Measurements from ENCODE around the gene TTYH1.

Gene TTYH1

DNA sequence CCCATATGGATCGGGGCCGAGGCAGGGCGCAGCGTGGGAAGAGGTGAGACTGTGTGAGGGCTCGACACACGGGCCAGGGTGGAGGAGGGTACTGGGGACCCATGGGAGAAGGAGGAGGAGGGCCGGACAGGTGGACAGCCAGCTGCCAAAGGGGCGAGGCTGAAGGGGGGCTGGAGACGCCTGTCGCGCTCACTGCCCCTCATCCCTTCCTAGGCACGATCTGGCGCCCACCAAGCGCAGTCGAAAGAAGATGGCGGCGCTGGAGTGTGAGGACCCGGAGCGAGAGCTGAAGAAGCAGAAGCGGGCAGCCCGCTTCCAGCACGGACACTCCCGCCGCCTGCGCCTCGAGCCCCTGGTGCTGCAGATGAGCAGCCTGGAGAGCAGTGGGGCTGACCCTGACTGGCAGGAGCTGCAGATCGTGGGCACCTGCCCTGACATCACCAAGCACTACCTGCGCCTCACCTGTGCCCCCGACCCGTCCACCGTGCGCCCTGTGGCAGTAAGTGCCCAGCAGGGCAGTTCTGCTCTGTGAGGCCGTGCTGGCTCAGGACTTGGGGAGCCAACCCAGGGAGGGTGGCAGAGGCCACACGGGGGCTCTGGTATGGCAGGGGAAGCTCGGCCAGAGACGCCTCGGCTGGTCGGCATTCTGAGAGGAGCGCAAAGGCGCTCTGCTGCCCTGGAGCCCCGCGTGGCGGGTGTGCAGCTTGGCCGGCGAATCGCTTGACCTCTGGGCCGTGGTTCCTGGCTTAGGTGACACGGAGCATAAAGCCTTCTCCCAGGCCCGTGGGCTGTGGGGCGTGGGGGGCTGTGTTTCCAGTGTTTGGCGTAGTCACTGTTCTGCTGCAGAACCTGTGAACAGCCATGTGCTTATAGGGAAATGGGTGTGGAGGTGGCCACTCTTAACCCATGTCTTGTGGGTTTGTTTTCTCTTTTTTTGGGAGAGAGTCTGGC, 41.4 kb downstream of the TTYH1 start:
- in situ Hi-C loops (cut with HindIII; ENCODE audit: low sequenced_read_pairs): no loop called here
- TF ChIP-seq, protein P1, sequence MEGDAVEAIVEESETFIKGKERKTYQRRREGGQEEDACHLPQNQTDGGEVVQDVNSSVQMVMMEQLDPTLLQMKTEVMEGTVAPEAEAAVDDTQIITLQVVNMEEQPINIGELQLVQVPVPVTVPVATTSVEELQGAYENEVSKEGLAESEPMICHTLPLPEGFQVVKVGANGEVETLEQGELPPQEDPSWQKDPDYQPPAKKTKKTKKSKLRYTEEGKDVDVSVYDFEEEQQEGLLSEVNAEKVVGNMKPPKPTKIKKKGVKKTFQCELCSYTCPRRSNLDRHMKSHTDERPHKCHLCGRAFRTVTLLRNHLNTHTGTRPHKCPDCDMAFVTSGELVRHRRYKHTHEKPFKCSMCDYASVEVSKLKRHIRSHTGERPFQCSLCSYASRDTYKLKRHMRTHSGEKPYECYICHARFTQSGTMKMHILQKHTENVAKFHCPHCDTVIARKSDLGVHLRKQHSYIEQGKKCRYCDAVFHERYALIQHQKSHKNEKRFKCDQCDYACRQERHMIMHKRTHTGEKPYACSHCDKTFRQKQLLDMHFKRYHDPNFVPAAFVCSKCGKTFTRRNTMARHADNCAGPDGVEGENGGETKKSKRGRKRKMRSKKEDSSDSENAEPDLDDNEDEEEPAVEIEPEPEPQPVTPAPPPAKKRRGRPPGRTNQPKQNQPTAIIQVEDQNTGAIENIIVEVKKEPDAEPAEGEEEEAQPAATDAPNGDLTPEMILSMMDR (IDR thresholded peaks at IDR 0.05; ENCODE audit: low read depth, low read length): no peak
- H3K4me3 ChIP-seq (ENCODE audit: low read depth, low read length): no peak overlapping the region
- no peak for DNase-seq (ENCODE audit: low read depth, low spot score)

DNA sequence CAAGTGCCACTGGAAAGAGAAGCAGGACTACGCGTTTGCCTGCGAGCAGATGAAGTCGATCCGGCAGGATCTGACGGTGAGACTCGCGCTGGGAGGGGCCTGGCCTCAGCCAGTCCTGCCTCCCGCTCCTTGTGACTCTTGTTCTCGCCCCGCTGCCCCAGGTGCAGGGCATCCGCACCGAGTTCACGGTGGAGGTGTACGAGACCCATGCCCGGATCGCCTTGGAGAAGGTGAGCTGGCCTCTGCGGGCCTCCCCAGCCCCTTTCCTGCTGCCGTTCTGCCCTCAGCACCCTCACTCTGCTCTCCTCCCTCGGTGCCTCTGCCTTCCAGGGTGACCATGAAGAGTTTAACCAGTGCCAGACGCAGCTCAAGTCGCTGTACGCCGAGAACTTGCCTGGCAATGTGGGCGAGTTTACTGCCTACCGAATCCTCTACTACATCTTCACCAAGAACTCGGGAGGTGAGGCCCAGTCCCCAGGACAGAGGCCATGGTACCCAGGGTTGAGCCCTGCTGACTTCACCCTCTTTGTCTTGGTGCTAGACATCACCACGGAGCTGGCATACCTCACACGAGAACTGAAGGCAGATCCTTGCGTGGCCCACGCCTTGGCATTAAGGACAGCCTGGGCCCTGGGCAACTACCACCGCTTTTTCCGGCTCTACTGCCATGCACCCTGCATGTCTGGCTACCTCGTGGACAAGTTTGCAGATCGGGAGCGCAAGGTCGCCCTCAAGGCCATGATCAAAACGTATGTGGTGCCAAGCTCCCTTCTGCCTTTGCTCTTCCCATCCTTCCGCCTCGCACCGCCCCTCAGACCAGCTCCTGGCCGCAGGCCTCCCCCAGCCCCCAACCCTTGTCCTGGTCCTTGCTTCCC, 42.7 kb downstream of the TTYH1 start:
- DNase-seq (ENCODE audit: low read depth, low spot score): no peak
- TF ChIP-seq, protein P1 (IDR thresholded peaks at IDR 0.05; ENCODE audit: low read depth, low read length): no peak
- in situ Hi-C loops (cut with HindIII; ENCODE audit: low sequenced_read_pairs): no loop called here
- H3K4me3 ChIP-seq (ENCODE audit: low read depth, low read length): no peak overlapping the region

DNA sequence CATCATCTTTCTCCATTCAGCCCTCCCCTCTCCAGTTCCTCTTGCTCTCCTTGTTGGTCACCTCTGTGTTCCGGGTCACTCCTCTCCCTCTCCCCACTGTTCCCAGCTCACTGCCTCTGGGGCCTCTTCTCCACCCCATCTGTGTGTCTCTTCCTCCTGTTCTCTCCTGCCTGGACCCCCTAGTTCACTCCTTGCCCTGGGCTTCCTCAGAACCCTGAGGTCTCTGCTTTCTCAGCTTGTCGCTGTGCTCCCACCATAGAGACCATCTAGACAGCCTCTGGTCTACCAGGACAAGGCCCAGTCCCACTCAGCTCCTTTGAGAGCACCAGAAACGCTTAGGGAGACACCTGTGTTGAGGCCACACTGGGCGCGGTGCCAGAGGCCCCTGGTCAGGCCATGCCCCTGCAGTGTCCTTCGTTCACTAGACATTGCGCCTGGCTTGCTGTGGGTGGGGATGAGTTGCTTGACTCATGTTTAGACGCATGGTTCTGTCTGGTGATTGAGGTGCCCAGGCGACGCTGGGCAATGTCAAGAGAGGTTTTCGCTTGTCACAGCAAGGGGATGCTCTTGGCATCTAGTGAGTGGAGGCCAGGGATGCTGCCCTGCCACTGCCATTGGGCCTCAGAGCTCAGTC, 43.5 kb downstream of the TTYH1 start:
- DNase-seq (ENCODE audit: low read depth, low spot score): no peak

DNA sequence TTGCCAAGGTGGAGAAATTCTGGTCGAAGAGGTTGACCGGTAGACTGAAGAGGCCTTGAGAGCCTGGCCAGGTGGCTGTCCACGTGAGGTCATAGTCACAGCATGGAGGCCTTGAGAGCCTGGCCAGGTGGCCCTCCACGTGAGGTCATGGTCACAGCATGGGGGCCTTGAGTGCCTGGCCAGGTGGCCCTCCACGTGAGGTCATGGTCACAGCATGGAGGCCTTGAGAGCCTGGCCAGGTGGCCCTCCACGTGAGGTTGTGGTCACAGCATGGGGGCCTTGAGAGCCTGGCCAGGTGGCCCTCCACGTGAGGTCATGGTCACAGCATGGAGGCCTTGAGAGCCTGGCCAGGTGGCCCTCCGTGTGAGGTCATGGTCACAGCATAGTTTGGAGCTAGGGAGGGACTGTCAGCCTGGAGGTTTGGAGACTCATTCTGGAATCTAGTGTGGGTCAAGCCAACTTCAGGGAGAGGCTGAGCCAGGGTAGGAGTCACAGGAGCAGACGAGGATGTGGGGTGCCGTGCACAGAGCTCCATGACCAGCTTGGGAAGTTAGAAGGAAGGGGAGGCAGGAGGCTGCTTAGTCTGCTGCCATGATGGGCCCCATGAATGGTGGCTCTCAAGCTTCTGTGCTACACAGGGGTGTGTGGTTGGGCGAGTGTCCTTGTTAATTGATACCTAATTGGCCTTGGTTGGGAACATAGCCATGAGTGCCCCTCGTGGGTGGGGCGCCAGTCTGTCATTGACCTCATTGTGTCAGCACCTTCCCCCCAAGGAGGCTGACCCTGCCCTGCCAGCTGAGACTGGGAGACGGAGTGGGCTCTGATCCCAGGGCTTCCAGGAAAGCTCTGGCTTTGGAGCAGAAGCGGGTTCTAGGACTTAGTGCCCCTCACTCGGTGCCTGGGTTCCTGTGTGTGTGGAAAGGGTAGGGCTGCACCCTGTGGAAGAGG, 44.3 kb downstream of the TTYH1 start:
- in situ Hi-C loops (cut with HindIII; ENCODE audit: low sequenced_read_pairs): no loop called here
- TF ChIP-seq, protein P1 (IDR thresholded peaks at IDR 0.05; ENCODE audit: low read depth, low read length): no peak
- H3K4me3 ChIP-seq (ENCODE audit: low read depth, low read length): no peak overlapping the region

More for the DNA sequence above, 43.5 kb downstream of the TTYH1 start:
- H3K4me3 ChIP-seq (ENCODE audit: low read depth, low read length): no peak overlapping the region
- TF ChIP-seq, protein P1 (IDR thresholded peaks at IDR 0.05; ENCODE audit: low read depth, low read length): no peak
- in situ Hi-C loops (cut with HindIII; ENCODE audit: low sequenced_read_pairs): no loop called here

DNA sequence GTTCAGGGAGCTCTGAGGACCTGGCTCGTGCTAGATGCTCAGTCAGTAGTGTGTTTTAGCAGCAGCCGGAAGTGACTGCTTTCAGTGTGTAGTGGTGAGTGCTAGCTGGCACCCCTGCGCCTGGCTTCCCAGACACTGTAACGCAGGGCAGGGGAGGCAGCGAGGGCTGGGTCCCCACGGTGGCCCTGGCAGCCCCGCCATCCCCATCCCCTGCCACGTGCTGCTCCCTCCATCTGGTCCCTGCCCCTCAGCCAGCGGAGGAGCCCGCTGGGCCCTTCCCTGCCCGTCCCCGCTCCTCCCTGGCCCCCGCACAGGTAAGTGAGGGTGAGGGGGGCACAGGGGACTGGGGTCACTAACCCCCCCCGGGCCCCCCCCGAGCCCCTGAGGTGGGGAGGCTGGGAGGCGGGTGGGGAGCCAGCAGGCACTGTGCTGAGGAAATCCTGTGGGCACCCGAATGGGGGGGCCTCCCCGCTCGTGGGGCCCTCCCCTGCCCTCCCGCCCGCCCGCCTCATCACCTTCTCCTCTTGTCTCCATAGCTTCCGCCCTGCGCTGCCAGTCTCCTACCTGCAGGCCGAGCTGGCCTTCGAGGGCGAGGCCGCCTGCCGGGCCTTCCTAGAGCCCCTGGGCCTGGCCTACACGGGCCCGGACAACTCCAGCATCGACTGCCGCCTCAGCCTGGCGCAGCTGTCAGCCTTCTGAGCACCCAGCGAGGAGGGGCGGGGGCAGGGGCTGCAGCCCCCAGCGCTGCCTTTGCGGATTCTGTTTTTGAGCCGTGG, 45.2 kb downstream of the TTYH1 start:
- no peak overlapping the region for H3K4me3 ChIP-seq (ENCODE audit: low read depth, low read length)
- in situ Hi-C loops (cut with HindIII; ENCODE audit: low sequenced_read_pairs): no loop called here
- TF ChIP-seq, protein P1 (IDR thresholded peaks at IDR 0.05; ENCODE audit: low read depth, low read length): no peak
- DNase-seq (ENCODE audit: low read depth, low spot score): no peak

More for the DNA sequence above, 44.3 kb downstream of the TTYH1 start:
- no peak for DNase-seq (ENCODE audit: low read depth, low spot score)

All from astrocyte of the spinal cord (primary cell).